GM21529 (cell line): ENCODE data around the gene DIPK1A.

ENCODE experiments used
- ATAC-seq: cut with Tn5 transposase; IDR thresholded peaks from one replicate; pipeline ENCODE4 v1.9.1; 2021; ENCODE audit not compliant: unreplicated experiment

Gene DIPK1A

GRCh38 chr1:92843429-92844352 is 117.6 kb downstream of the DIPK1A start:
- ATAC-seq, result no peak

GRCh38 chr1:92843046-92843423 is 118.2 kb downstream of the DIPK1A start:
- no peak for ATAC-seq

GRCh38 chr1:92842082-92843045 is 118.9 kb downstream of the DIPK1A start:
- no peak for ATAC-seq

- no peak for ATAC-seq
Measured at GRCh38 chr1:92840600-92840999, 120.7 kb downstream of the DIPK1A start.

GRCh38 chr1:92839442-92839841 is 121.8 kb downstream of the DIPK1A start:
- no peak for ATAC-seq

GRCh38 chr1:92838519-92838918 is 122.7 kb downstream of the DIPK1A start:
- no peak for ATAC-seq

GRCh38 chr1:92837062-92837461 is 124.2 kb downstream of the DIPK1A start:
- ATAC-seq, result no peak

- ATAC-seq, result no peak
Measured at GRCh38 chr1:92834617-92835016, 126.6 kb downstream of the DIPK1A start.

GRCh38 chr1:92833840-92834239 is 127.4 kb downstream of the DIPK1A start:
- no peak for ATAC-seq

GRCh38 chr1:92832537-92833114 is 128.6 kb downstream of the DIPK1A start:
- no peak for ATAC-seq

GRCh38 chr1:92831762-92832536 is 129.3 kb downstream of the DIPK1A start, which contains the start of gene RPL5:
RPL5 (plus strand) TSS chr1:92832040; CDS start chr1:92832115, 75 bp downstream.
- peak; percentile 90 for ATAC-seq

- no peak for ATAC-seq
Measured at GRCh38 chr1:92831368-92831761, 129.9 kb downstream of the DIPK1A start.

GRCh38 chr1:92826792-92827191 is 134.5 kb downstream of the DIPK1A start:
- ATAC-seq, result no peak

GRCh38 chr1:92822879-92823278 is 138.4 kb downstream of the DIPK1A start:
- ATAC-seq, result no peak

GRCh38 chr1:92820551-92820950 is 140.7 kb downstream of the DIPK1A start:
- ATAC-seq, result no peak

GRCh38 chr1:92820024-92820423 is 141.2 kb downstream of the DIPK1A start:
- no peak for ATAC-seq

- peak; percentile 66 for ATAC-seq
Measured at GRCh38 chr1:92817986-92818764, 143.1 kb downstream of the DIPK1A start.

- no peak for ATAC-seq
Measured at GRCh38 chr1:92817137-92817697, 144.0 kb downstream of the DIPK1A start.

GRCh38 chr1:92816732-92817131 is 144.5 kb downstream of the DIPK1A start:
- ATAC-seq, result no peak
